Natural killer cell treated with Interleukin-12 subunit alpha and Interleukin-12 subunit beta and Interleukin-15 and Interleukin-18, amount 100 ng/mL, for 72 hours (primary cell): ENCODE data around the gene GOLGA6L1. TPM values are rescaled to one million over a fixed set of nuclear protein-coding genes. Genes with fewer than 3 reads are reported as not detected.

ENCODE experiments used
- ATAC-seq, 2 donors: fragments of 150-1000 bp; cut with Tn5 transposase in 1 of 2; sonication (Bioruptor Pico), chemical (Tn5 transposase) in 1 of 2; 2 replicates each; pipeline ENCODE4 v1.10.0; 2021
- DNase-seq: peaks from one replicate; pipeline ENCODE4 v3.0.0; 2022; ENCODE audit warnings: low spot score
- H3K27ac Mint-ChIP-seq, 2 donors: 1 replicate in 1 of 2; 2 replicates in 1 of 2; pipeline ENCODE4 v1.8.0; 2022; ENCODE audit warnings: mixed read lengths in 2 of 2, mild to moderate bottlenecking in 1 of 2, moderate library complexity in 1 of 2
- H3K27me3 Mint-ChIP-seq, 2 donors: 1 replicate in 1 of 2; 2 replicates in 1 of 2; pipeline ENCODE4 v1.8.0; 2022; ENCODE audit warnings: mixed read lengths in 2 of 2
- H3K36me3 Mint-ChIP-seq: one replicate; pipeline ENCODE4 v1.8.0; 2022; ENCODE audit warnings: mixed read lengths
- H3K4me1 Mint-ChIP-seq, 2 donors: 1 replicate in 1 of 2; 2 replicates in 1 of 2; pipeline ENCODE4 v1.8.0; 2022; ENCODE audit warnings: low read depth in 2 of 2, mixed read lengths in 2 of 2, mild to moderate bottlenecking in 1 of 2
- H3K4me3 Mint-ChIP-seq: one replicate; pipeline ENCODE4 v1.8.0; 2022; ENCODE audit warnings: mixed read lengths
- H3K9me3 Mint-ChIP-seq: 2 replicates; pipeline ENCODE4 v1.8.0; 2022; ENCODE audit warnings: mixed read lengths
- total RNA-seq, 2 donors: library from RNA; stranded (reverse); gene quantifications; one replicate each; pipeline ENCODE4 v1.2.3, GENCODE V29; 2022

GOLGA6L1 gene
- total RNA-seq, 2 donors from 2014 or later, result not detected

GRCh38 chr15:23079766-23080165 is 56.9 kb downstream of the GOLGA6L1 start:
- no peaks in the 10 kb centered on the region for H3K9me3 Mint-ChIP-seq

More at GRCh38 chr15:23079766-23080165, 56.9 kb downstream of the GOLGA6L1 start:
- Mint-ChIP-seq H3K27me3 (peaks cover 0 to 3% of the 10 kb centered on the region in 2 donors), H3K36me3 (no peaks in the 10 kb centered on the region), H3K4me1 (no peaks in the 10 kb centered on the region), H3K27ac (no peak overlapping the region), H3K4me3 (no peak overlapping the region)
- ATAC-seq (no peak), DNase-seq (no peak)

Other genes with a start within 250 kb of the GOLGA6L1 start
- 10 to 100 TPM; 10.8 to 19.8 TPM for gene CYFIP1, start 156.5 kb downstream of the GOLGA6L1 start, total RNA-seq
- gene TUBGCP5, start 97.3 kb downstream of the GOLGA6L1 start, total RNA-seq, result 10 to 100 TPM; 19.4 to 28.5 TPM
- gene GOLGA6L26, start 197.4 kb upstream of the GOLGA6L1 start, total RNA-seq, result not detected
- gene GOLGA8S, start 217.9 kb upstream of the GOLGA6L1 start, total RNA-seq, result 1 to 10 TPM; 2.4 to 3.8 TPM